CD4-positive, alpha-beta T cell treated with Interleukin-6 for 4 hours (primary cell): Measurements from ENCODE around the gene SLC47A2.
"Not testable (repeated sequence)": the region's sequence is repeated elsewhere in the genome, so short reads cannot be mapped to it uniquely, and the experiment has no call there.

Source experiments
- DNase-seq: peaks from one replicate; pipeline ENCODE4 v3.0.0-alpha.2; 2020; ENCODE audit warnings: mixed read lengths

Gene SLC47A2, protein sequence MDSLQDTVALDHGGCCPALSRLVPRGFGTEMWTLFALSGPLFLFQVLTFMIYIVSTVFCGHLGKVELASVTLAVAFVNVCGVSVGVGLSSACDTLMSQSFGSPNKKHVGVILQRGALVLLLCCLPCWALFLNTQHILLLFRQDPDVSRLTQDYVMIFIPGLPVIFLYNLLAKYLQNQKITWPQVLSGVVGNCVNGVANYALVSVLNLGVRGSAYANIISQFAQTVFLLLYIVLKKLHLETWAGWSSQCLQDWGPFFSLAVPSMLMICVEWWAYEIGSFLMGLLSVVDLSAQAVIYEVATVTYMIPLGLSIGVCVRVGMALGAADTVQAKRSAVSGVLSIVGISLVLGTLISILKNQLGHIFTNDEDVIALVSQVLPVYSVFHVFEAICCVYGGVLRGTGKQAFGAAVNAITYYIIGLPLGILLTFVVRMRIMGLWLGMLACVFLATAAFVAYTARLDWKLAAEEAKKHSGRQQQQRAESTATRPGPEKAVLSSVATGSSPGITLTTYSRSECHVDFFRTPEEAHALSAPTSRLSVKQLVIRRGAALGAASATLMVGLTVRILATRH

DNA sequence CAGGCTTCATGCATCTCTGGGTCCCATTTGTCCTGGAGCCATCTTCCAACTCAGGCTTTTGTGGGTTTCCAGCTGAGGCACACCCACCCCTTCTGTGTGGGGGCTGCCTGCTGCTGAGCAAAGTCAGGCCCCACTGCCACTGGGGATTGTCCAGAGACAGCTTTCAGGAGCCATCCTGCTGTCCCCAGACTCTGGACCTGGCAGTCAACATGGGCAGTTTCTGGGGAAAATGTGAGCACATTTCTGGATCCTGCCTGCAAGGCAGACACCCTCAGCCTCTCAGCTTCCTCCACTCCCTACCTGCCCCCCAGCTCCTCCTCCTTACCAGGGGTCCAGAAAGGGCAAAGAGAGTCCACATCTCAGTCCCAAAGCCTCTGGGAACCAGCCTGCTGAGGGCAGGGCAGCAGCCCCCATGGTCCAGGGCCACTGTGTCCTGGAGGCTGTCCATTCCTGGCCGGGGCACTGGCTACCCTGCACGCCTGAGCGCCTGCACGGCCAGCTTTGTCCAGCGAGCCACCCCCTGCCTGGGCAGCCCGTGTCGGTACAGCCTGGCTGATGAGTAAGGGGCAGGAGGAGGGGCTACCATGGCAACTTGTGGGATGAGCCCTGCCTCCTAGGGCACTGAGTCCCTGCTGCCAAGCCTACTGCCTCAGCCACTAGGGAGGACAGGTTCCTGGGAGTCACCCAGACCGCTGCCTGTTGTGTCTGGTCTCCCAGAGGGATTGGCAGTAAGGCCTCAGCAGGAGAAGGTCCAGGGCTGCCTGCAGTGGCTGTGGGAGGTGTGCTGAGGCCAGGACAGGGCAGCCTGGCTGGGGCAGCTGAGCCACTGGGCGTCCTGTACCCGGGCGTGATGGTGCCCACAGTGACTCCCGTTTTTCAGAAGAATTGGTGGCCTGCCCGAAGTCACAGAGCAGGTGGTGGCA is at the start of gene SLC47A2:
TSS of gene SLC47A2 (minus strand) at position 477 of the 923 bp plus-strand sequence. CDS start at position 448, 29 bp downstream.
- no peak for DNase-seq

DNA sequence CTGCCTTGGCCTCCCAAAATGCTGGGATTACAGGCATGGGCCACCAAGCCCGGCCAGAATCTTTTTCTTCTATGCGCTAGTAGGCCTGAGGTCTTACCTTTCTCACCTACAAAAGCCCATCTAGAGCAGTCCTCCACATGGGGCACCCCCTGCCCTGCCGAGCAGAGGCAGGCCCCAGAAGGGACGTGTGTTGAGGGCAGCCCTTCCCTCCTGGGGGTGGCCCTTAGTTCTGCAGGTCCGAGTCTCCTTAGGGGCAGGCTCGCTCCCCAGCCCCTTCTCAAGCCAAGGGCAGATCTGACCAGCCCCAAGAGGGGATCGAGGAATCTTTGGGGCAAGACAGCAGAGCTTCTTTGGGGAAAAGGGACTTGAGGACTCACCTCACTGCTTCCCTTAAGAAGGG is 49.6 kb upstream of the SLC47A2 start:
- DNase-seq: no peak

DNA sequence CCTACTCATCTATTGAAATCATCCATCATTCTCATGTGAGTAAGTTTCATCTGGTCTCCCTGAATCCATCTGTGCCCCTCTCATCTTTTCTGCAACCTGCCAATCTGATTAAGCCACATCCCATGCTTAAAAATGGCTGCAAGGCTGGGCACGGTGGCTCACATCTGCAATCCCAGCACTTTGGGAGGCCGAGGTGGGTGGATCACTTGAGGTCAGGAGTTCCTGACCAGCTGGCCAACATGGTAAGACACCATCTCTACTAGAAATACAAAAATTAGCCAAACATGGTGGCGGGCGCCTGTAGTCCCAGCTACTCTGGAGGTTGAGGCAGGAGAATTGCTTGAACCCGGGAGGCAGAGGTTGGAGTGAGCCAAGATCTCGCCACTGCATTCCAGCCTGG is 47.6 kb upstream of the SLC47A2 start:
- DNase-seq: not testable (repeated sequence)

GRCh38 chr17:19763416-19763815 is 47.0 kb upstream of the SLC47A2 start:
- no peak for DNase-seq

- peak; percentile 37 for DNase-seq
Measured at GRCh38 chr17:19762515-19762961, 46.2 kb upstream of the SLC47A2 start.

GRCh38 chr17:19760746-19761145 is 44.4 kb upstream of the SLC47A2 start:
- DNase-seq: no peak

- no peak for DNase-seq
Measured at GRCh38 chr17:19759568-19760549, 43.5 kb upstream of the SLC47A2 start.

DNA sequence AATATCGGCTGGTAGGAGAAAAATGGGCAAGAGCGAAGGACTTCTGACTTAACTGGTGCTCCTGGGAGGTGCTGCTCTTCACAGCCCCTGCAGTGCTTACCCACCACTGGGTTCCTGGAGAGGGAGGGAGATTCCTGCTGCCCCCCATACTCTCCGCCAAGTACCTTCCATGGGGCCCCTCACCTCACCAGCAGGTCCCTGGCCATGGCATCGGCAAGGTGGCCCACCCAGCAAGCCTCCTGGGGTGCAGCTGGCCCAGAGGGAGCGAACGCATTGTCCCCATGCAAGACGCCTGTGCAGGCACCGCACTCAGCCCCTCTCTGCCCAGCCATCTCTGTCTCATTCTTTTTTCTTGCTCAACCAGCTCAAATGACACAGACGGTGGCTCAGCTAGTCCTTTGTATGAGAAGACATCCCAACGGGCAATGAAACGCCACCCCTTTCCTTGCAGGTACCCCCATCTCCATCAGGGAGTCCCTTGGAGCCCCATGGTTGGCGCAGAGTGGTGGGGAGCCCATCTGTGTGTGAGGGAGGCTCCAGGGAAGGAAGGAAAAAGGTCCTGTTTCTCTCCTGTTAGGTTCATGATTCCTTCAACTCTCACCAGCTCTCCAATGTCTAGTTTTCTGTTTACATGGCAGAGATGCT is 41.3 kb upstream of the SLC47A2 start:
- DNase-seq: no peak

- no peak for DNase-seq
Measured at GRCh38 chr17:19756546-19756945, 40.2 kb upstream of the SLC47A2 start.

- DNase-seq: no peak
Measured at GRCh38 chr17:19755821-19756510, 39.6 kb upstream of the SLC47A2 start.

DNA sequence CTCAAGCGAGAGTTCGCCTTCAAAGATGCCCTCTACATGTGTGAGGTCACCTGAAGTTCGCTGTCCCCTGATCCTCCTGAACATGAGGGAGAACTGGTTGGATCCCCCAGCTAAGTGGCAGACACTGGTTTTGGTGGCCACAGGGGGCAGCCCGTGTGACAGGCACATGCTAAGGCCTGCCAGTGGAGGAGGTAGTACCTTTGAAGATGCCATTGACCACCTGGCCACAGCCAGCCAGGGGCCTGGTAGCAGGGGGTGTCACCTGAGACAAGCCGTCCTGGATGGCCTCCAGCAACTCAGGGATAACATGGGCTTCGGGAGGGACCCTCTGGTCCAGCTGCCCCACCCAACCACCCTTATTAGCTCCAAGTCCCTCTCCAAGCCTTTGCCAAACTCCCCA is 39.0 kb upstream of the SLC47A2 start:
- no peak for DNase-seq

GRCh38 chr17:19753661-19754463 is 37.5 kb upstream of the SLC47A2 start:
- no peak for DNase-seq

GRCh38 chr17:19753051-19753509 is 36.7 kb upstream of the SLC47A2 start:
- no peak for DNase-seq

DNA sequence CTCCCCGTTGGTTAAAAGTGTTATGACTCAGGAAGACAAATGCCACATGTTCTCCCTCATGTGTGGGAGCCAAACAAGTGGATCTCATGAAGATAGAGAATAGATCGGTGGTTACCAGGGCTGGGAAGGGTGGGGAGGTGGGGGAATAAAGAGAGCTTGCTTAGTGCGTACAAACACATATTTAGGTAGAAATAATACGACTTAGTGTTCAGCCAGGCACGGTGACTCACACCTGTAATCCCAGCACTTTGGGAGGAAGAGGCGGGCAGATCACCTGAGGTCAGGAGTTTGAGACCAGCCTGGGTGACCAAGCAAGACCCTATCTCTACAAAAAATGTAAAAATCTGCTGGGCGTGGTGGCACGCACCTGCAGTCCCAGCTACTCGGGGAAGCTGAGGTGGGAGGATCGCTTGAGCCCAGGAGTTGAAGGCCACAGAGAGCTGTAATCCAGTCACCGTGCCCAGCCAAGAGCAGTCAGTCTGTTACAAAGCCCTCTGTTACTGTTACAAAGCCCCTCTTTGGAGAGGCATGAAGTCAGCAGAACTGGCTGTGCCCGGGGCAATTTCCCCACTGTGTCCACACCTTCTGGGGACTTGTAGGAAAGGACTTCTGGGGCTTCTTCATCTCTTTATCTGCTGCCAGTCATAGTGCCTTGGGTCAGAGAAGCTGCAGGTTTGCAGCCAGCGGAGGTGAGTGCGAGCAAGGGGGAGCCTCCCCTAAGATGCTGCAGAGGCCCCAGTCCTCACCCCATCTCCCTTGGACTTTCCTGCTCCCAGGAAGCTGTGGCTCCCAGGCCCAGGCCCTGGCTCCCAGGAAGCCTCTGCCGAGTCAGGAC is 36.0 kb upstream of the SLC47A2 start:
- no peak for DNase-seq

GRCh38 chr17:19750835-19751234 is 34.5 kb upstream of the SLC47A2 start:
- no peak for DNase-seq

GRCh38 chr17:19750020-19750572 is 33.7 kb upstream of the SLC47A2 start:
- DNase-seq: no peak

- no peak for DNase-seq
Measured at GRCh38 chr17:19748807-19749193, 32.4 kb upstream of the SLC47A2 start.
